AG04449 (cell line): Measurements from ENCODE around the gene MLXIP.

Experiments used
- CTCF ChIA-PET: fragments of 350-600 bp; formaldehyde crosslinking; extraction: SDS; loops from one replicate; lab custom pipeline; 2021; ENCODE audit warnings: antibody characterized with exemption; lab: Yijun Ruan, JAX
- POLR2A ChIA-PET: fragments of 400-600, 350-600 bp; formaldehyde crosslinking; extraction: SDS; loops from one replicate; lab custom pipeline; 2020; ENCODE audit warnings: antibody characterized with exemption, inconsistent platforms; lab: Yijun Ruan, JAX
- DNase-seq: peaks from one replicate; pipeline ENCODE4 v3.0.0-alpha.2; 2010; ENCODE audit warnings: low read depth, low spot score
- H3K4me3 ChIP-seq: 2 replicates; pipeline ENCODE4 v1.5.1; 2011; ENCODE audit warnings: low read depth, mild to moderate bottlenecking, control low read depth, low read length
- TF ChIP-seq, protein P1 (sequence below): IDR thresholded peaks from one replicate; pipeline ENCODE4 v1.5.1; 2011; ENCODE audit warnings: mild to moderate bottlenecking, moderate library complexity, low read length, control low read depth, inconsistent platforms; ENCODE audit not compliant: insufficient read depth; ENCODE audit errors: missing control alignments

The MLXIP gene

DNA sequence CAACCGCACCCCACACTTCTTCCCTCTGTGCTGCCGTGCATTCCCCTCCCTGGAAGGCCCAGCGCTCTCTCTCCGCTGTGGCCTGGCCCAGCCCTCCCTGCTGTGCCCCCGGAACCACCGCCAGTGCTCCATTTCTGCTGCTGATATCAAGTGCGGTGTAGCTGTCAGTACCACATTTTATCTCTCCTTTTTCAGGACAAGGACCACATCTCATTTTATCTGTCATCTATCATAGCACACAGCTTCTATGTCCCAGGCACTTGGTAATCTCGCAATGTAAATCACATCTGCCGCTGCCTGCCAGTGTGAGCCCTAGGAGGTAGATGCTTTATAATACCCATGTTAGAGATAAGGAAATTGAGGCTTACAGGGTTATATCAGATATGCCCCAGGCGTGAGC is 77.1 kb downstream of the MLXIP start:
- no peak for DNase-seq
- ChIA-PET POLR2A (no interaction called here), CTCF (interaction anchor here (1.3 kb wide), 1 partner anchor 32 kb away, joined by 7 read pairs; no protein-coding TSS in a partner anchor)
- TF ChIP-seq, protein P1, sequence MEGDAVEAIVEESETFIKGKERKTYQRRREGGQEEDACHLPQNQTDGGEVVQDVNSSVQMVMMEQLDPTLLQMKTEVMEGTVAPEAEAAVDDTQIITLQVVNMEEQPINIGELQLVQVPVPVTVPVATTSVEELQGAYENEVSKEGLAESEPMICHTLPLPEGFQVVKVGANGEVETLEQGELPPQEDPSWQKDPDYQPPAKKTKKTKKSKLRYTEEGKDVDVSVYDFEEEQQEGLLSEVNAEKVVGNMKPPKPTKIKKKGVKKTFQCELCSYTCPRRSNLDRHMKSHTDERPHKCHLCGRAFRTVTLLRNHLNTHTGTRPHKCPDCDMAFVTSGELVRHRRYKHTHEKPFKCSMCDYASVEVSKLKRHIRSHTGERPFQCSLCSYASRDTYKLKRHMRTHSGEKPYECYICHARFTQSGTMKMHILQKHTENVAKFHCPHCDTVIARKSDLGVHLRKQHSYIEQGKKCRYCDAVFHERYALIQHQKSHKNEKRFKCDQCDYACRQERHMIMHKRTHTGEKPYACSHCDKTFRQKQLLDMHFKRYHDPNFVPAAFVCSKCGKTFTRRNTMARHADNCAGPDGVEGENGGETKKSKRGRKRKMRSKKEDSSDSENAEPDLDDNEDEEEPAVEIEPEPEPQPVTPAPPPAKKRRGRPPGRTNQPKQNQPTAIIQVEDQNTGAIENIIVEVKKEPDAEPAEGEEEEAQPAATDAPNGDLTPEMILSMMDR, result no peak
- no peak overlapping the region for H3K4me3 ChIP-seq

DNA sequence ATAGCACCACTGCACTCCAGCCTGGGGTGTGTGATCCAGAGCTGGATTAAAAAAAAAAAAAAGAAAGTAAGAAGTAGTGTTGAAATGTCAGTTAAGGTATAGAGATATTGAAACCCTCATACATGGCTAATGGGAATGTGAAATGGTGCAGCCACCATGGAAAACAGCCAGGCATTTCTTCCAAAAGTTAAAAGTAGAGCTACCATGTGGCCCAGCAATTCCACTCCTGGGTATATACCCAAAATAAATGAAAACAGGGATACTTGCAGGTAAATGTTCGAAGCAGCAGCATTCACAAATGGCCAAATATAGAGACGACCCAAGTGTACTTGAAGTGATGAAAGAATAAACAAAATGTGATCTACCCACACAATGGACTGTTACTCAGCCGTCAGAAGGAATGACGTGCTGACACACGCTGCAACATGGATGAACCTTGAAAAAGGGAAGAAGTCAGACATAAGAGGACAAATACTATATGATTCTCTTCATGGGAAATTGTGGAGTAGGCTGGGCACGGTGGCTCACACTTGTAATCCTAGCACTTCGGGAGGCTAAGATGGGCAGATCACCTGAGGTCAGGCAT is 80.2 kb downstream of the MLXIP start:
- TF ChIP-seq, protein P1, result no peak
- CTCF ChIA-PET, result interaction anchor here (0.7 to 1.2 kb wide), 3 partner anchors 18 to 117 kb away, joined by 3 to 4 read pairs (median 3); no protein-coding TSS in a partner anchor

DNA sequence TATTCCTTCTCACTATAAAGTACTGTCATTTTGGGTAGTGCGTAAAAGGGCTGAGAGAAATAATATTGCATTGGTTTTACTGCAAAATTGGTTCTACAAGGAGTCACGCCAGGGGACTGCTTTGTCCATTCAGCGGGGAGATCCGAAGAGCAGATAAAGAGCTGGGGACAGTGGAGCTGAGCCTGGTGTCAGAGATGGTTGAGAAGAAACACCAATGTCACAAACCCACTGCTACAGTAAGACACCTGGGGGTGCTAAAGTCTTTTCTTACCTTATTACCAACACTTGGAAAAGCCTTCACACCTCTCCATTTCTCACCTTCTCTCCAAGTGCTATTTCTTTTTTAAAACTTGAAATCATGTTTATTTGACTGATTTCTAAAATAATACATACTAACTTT is 81.3 kb downstream of the MLXIP start:
- DNase-seq, result no peak
- POLR2A ChIA-PET, result no interaction called here
- H3K4me3 ChIP-seq, result no peak overlapping the region
- CTCF ChIA-PET, result interaction anchor here (1.0 kb wide), 1 partner anchor 12 kb away, joined by 3 read pairs; no protein-coding TSS in a partner anchor
- TF ChIP-seq, protein P1, result no peak

More for the DNA sequence above, 80.2 kb downstream of the MLXIP start:
- no peak for DNase-seq
- no peak overlapping the region for H3K4me3 ChIP-seq
- POLR2A ChIA-PET, result interaction anchor here (0.5 kb wide), 1 partner anchor 15 kb away, joined by 3 read pairs; no protein-coding TSS in a partner anchor

DNA sequence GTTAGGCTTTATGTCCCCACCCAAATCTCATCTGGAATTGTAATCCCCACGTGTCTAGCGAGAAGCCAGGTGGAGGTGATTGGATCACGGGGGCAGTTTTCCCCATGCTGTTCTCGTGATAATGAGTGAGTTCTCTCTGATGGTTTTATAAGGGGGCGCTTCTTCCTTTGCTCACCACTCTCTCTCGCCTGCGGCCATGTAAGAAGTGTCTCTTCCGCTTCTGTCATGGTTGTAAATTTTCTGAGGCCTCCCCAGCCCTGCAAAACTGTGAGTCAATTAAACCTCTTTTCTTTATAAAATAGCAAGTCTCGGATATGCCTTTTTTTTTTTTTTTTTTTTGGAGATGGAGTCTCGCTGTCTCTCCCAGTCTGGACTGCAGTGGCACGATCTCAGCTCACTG is 82.2 kb downstream of the MLXIP start:
- no peak for DNase-seq
- CTCF ChIA-PET, result no interaction called here
- POLR2A ChIA-PET, result interaction anchor here (0.6 kb wide), 1 partner anchor 94 kb away, joined by 4 read pairs; no protein-coding TSS in a partner anchor
- TF ChIP-seq, protein P1, result no peak
- no peak overlapping the region for H3K4me3 ChIP-seq

DNA sequence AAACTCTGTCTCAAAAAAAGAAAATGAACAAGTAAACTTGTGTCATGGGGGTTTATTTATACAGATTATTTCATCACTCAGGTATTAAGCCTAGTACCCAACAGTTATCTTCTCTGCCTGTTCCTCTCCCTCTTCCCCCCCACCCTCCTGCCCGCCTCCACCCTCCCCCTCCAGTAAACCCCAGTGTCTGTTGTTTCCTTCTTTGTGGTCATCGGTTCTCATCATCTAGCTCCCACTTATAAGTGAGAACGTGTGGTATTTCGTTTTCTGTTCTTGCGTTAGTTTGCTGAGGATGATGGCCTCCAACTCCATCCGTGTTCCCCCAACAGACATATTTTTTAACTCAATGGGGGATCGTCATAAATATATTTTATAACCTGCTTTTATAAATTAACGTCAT is 83.1 kb downstream of the MLXIP start:
- no peak overlapping the region for H3K4me3 ChIP-seq
- no peak for DNase-seq
- CTCF ChIA-PET, result no interaction called here
- TF ChIP-seq, protein P1, result no peak
- POLR2A ChIA-PET, result no interaction called here

DNA sequence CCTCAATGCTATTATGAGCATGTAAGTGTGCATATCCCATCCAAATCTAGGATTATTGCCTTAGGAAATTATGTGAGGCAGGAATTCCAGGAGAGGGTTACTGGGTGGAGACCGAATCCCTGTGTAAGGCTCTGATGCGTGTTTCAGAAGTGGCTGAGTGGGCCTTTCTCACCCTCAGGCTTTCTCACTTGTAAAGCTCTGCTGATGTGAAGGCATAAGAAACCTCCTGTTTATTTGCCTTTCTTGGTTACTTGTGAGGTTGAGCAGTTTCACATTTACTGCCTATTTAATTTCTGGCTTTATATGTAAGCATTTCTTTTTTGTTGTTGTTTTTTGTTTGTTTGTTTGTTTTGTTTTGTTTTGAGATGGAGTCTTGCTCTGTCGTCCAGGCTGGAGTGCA is 84.4 kb downstream of the MLXIP start:
- CTCF ChIA-PET, result interaction anchor here (0.7 kb wide), 1 partner anchor 39 kb away, joined by 3 read pairs; no protein-coding TSS in a partner anchor

More for the DNA sequence above, 84.4 kb downstream of the MLXIP start:
- TF ChIP-seq, protein P1, result no peak
- DNase-seq, result no peak
- POLR2A ChIA-PET, result no interaction called here
- no peak overlapping the region for H3K4me3 ChIP-seq
